NCI-H1417 (cell line): ENCODE data around the gene TCF12.

Experiments used
- DNase-seq, 3 experiments: peaks; one replicate each; lab custom pipeline; 2025; lab: John Stamatoyannopoulos, UW

The TCF12 gene

GRCh38 chr15:56918046-56918938 is at the start of gene TCF12:
Gene TCF12, plus strand, starts transcription at chr15:56918644. Its CDS starts 1,270 bp downstream, at chr15:56919914.
- peak; percentile 89 to 98 (median 98) for DNase-seq

GRCh38 chr15:56869573-56869972 is 48.9 kb upstream of the TCF12 start:
- DNase-seq = peak in 2 of 3 experiments; percentile 50 to 75

GRCh38 chr15:56871185-56871584 is 47.3 kb upstream of the TCF12 start:
- DNase-seq = no peak

DNA sequence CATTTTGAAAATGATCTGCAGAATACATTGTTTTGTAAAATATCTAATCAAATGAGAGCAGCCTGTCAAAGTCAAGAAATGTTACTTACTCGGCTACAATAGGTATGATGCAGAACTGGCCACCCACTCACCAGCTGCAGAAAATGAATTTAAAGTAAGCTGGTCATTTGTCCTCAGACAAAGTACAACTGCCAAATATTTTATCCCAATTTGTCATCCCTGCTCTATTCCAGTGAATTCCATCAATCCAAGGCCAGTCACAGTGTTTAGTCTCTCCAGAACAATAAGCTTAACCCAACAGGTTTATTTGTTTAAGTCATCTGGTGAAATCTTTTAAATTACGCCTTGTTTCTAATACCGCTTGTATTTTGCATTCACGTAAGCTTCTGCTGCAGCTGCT is 46.6 kb upstream of the TCF12 start:
- peak in 2 of 3 experiments; percentile 46 to 61 for DNase-seq

- no peak for DNase-seq
These were observed 41.0 kb upstream of the TCF12 start for GRCh38 chr15:56877255-56877970.

GRCh38 chr15:56879502-56879901 is 38.9 kb upstream of the TCF12 start:
- DNase-seq = no peak

GRCh38 chr15:56883088-56883487 is 35.4 kb upstream of the TCF12 start:
- no peak for DNase-seq

- no peak for DNase-seq
These were observed 32.0 kb upstream of the TCF12 start for GRCh38 chr15:56886363-56886931.

GRCh38 chr15:56886932-56887781 is 31.3 kb upstream of the TCF12 start:
- peak; percentile 91 to 99 (median 99) for DNase-seq

DNA sequence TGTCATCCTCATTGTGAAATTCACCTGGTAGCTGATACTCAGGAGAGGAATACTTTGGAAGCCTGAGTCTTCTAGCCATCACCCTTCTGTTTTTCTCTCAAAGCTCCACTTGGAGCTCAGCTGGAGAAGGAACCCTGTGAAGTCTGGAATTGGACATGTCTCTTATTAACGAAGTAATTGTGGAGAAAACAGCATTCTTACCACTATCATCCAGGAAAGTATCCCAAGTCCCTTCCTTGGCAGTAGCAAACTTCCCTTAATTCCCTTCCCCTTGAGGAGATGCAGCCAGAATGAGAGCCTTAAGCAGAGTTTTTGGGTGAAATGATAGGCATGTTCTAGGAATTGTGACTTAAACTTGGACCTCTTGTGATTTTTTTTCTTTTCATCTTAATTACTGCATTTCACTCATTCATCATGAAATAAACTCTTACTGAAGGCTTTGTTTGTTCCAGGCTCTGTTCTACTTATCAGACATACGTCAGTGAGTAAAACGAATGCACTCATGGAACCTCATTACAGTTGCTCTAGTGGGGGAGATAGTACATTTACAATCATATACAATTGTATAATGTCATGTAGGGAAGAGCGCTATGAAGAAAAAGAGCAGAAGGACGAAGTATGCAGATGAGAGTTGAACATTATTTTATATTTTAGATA is 30.5 kb upstream of the TCF12 start:
- DNase-seq = no peak

DNA sequence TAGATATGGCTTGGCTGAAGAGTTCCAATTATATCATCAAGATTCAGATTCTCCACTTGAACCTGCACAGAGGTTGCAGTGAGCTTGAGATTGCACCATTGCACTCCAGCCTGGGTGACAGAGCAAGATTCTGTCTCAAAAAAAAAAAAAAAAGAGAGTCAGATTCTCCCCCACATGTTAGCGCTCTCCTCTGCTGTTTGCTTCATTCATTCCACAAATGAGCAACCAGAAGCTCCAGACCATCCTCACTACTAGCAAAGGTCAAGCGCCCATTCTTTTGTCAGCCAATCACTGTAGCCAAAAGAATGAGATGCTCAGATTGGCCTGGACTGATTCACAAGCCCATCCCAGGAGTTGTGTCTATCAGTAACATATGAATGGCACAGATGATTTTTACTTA is 28.4 kb upstream of the TCF12 start:
- no peak for DNase-seq

DNA sequence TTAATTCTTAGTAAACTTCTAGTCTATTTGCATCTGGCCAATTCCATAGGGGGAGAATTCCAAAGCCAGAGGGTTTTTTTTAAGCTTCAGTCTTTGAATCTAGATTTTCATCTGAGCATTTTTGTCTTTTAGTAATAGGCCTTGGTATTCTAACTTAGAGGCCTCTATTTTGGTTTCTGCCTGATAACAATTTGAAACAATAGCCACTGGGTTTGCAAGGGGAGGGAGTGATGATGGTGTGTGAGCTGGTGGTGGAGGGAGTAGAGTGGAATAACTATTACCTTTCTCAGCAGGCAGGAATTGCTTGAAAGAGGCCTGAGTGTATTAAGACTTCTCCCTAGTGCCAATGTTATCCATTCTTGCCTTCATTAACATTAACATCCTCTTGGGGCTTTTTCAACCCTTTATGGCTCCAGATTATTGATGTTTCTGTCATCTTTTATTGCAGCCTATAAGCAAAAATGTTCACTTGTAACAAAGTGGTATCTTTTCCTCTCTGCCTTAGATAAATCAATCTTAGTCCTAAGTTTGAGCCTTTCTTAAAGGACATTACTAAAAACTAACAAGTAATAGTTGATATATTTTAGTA is 26.5 kb upstream of the TCF12 start:
- DNase-seq = no peak

- DNase-seq = peak; percentile 38 to 87 (median 67)
These were observed 25.6 kb upstream of the TCF12 start for GRCh38 chr15:56892659-56893363.

DNA sequence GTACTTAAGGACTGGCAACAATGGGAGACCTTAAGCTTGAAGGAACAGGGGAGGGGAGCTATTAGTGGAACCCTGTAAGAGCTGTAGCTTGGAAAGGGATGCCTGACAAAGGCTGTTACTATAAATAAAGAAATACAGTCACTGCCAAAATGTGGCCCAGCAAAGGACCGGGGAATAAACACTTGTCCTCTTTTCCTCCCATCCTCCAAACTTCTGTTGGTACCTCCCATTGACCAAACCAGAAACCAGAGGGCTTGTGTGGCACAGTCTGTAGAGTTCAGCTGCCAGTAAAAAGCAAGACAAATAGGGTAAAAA is 25.1 kb upstream of the TCF12 start:
- DNase-seq = no peak

GRCh38 chr15:56894601-56895000 is 23.8 kb upstream of the TCF12 start:
- DNase-seq = no peak

- no peak for DNase-seq
These were observed 16.5 kb upstream of the TCF12 start for GRCh38 chr15:56901931-56902330.

- DNase-seq = no peak
These were observed 11.7 kb upstream of the TCF12 start for GRCh38 chr15:56906766-56907165.

- DNase-seq = no peak
These were observed 7.6 kb upstream of the TCF12 start for GRCh38 chr15:56910801-56911200.

GRCh38 chr15:56913241-56913640 is 5.2 kb upstream of the TCF12 start:
- no peak for DNase-seq

- no peak for DNase-seq
These were observed 4.8 kb upstream of the TCF12 start for GRCh38 chr15:56913670-56914069.
